H1 (cell line): Measurements from ENCODE around the gene KRTAP26-1. TPM values are rescaled to one million over a fixed set of nuclear protein-coding genes. Genes with fewer than 3 reads are reported as not detected.

ENCODE experiments used
- ATF2 ChIP-seq: IDR thresholded peaks from 2 replicates; pipeline ENCODE4 v1.6.1; 2012; ENCODE audit warnings: low read length, inconsistent platforms
- CHD7 ChIP-seq: fragments of 300-600 bp; sonication (generic); IDR thresholded peaks from 2 replicates; pipeline ENCODE4 v1.7.1; 2012; ENCODE audit warnings: low read length, moderate library complexity, mild to moderate bottlenecking, inconsistent platforms; ENCODE audit not compliant: insufficient replicate concordance
- CTBP2 ChIP-seq: IDR thresholded peaks from 2 replicates; pipeline ENCODE4 v1.7.0; 2011; ENCODE audit warnings: borderline replicate concordance, mild to moderate bottlenecking, moderate library complexity, mixed read lengths, low read length; ENCODE audit not compliant: insufficient read depth, insufficient read length
- GABPA ChIP-seq: IDR thresholded peaks from 2 replicates; pipeline ENCODE4 v1.6.1; 2011; ENCODE audit warnings: mild to moderate bottlenecking, low read length, moderate library complexity, borderline replicate concordance; ENCODE audit not compliant: insufficient read depth
- JUN ChIP-seq: IDR thresholded peaks from 2 replicates; pipeline ENCODE4 v1.6.1; 2011; ENCODE audit warnings: low read depth, mild to moderate bottlenecking, improper control_type of control experiment, low read length
- MAX ChIP-seq: IDR thresholded peaks from 2 replicates; pipeline ENCODE4 v1.6.1; 2012; ENCODE audit warnings: inconsistent platforms
- RAD21 ChIP-seq, 2 experiments: IDR thresholded peaks in 1 of 2; conservative IDR thresholded peaks in 1 of 2; 2 replicates each; pipeline ENCODE4 v1.6.1; 2011; ENCODE audit warnings: low read depth in 2 of 2, low read length in 2 of 2, improper control_type of control experiment in 1 of 2, inconsistent platforms in 1 of 2, mild to moderate bottlenecking in 1 of 2, moderate library complexity in 1 of 2
- RBBP5 ChIP-seq: IDR thresholded peaks from 2 replicates; pipeline ENCODE4 v1.7.1; 2012; ENCODE audit warnings: low read depth, mild to moderate bottlenecking, inconsistent platforms, low read length, moderate library complexity, borderline replicate concordance
- TCF12 ChIP-seq: IDR thresholded peaks from 2 replicates; pipeline ENCODE4 v1.6.1; 2011; ENCODE audit warnings: low read depth, mild to moderate bottlenecking, low read length
- polyA plus RNA-seq, 7 experiments: library from polyadenylated mRNA; depleted of rRNA in 3 of 7; stranded (reverse) in 5 of 7; unstranded in 2 of 7; fragments of >200 nt in 5 of 7; fragments of 200-250 nt in 2 of 7; gene quantifications; 1 replicate in 5 of 7; 2 replicates in 1 of 7; 4 replicates in 1 of 7; pipeline versions ENCODE4 v1.2.1 to v1.2.3, GENCODE V29; 2011 to 2013; ENCODE audit warnings: missing spikeins in 2 of 7, mixed read lengths in 2 of 7
- total RNA-seq: library from RNA; stranded (reverse); fragmentation: NEBNext Ultra II Directional; extraction: Animal tissue kit (Norgen Biotek cat#: 25700); gene quantifications from 2 replicates; pipeline ENCODE4 v1.2.1, GENCODE V29; 2021

The KRTAP26-1 gene
- total and polyA plus RNA-seq, 2 of the 8 experiments (the other 6 are each of a cell fraction or from before 2014, with no cell fraction given): not detected

- no peak for TF ChIP-seq CHD7
- TF ChIP-seq MAX: no peak
- TF ChIP-seq RBBP5: no peak
- TF ChIP-seq CTBP2: no peak
- no peak for TF ChIP-seq ATF2
- TF ChIP-seq TCF12: no peak
- TF ChIP-seq RAD21 (IDR thresholded peaks at IDR 0.05 in 1 of 2, conservative IDR thresholded peaks at IDR 0.05 in 1 of 2; ENCODE audit: low read depth in 2 of 2, low read length in 2 of 2): no peak
- TF ChIP-seq GABPA: no peak
- no peak for TF ChIP-seq JUN
Measured at GRCh38 chr21:30315701-30316100, 4.4 kb downstream of the KRTAP26-1 start (continued).
